Caco-2 (cell line): ENCODE data around the gene POLDIP3. TPM values are rescaled to one million over a fixed set of nuclear protein-coding genes. Genes with fewer than 3 reads are reported as not detected.
"Not testable (repeated sequence)": the region's sequence is repeated elsewhere in the genome, so short reads cannot be mapped to it uniquely, and the experiment has no call there.

Experiments
- BruUV-seq: library from RNA; stranded (reverse); fragments of 400-500 nt; replicated peaks from 2 replicates; lab custom pipeline; 2021; lab: Mats Ljungman, UMichigan
- CTCF ChIA-PET: fragments of 300-600 bp; sonication (Branson Sonifier 250); formaldehyde crosslinking; loops from one replicate; lab custom pipeline; 2022; ENCODE audit warnings: antibody characterized with exemption; lab: Charles Lee
- POLR2A ChIA-PET: fragments of 300-600 bp; sonication (Branson Sonifier 250); formaldehyde crosslinking; loops from one replicate; lab custom pipeline; 2022; ENCODE audit warnings: antibody characterized with exemption; lab: Charles Lee
- DNase-seq, 2 experiments: peaks; one replicate each; pipeline versions ENCODE4 v3.0.0 to v3.0.0-alpha.2; 2020 to 2022
- H3K27me3 ChIP-seq: replicated peaks from 2 replicates; pipeline ENCODE4 v1.6.0; 2011; ENCODE audit warnings: low read length; ENCODE audit not compliant: control insufficient read depth, insufficient read depth
- H3K36me3 ChIP-seq: 2 replicates; pipeline ENCODE4 v1.5.1; 2011; ENCODE audit warnings: low read length; ENCODE audit not compliant: control insufficient read depth, insufficient read depth
- H3K4me1 ChIP-seq: fragments of 250-450 bp; sonication (Bioruptor Pico); 2 replicates; pipeline ENCODE4 v1.5.1; 2020; ENCODE audit warnings: mild to moderate bottlenecking
- H3K4me3 ChIP-seq: 2 replicates; pipeline ENCODE4 v1.5.1; 2011; ENCODE audit warnings: low read depth, mild to moderate bottlenecking, control low read depth, low read length
- H3K9me3 ChIP-seq: fragments of 250-450 bp; sonication (Bioruptor Pico); 2 replicates; pipeline ENCODE4 v1.5.1; 2020; ENCODE audit warnings: mild to moderate bottlenecking, moderate library complexity
- H3K27ac Mint-ChIP-seq: one replicate; pipeline ENCODE4 v1.8.0; 2022; ENCODE audit warnings: mixed read lengths; ENCODE audit not compliant: unreplicated experiment
- H3K27me3 Mint-ChIP-seq: one replicate; pipeline ENCODE4 v1.8.0; 2022; ENCODE audit warnings: mixed read lengths; ENCODE audit not compliant: insufficient read depth, unreplicated experiment
- H3K36me3 Mint-ChIP-seq: one replicate; pipeline ENCODE4 v1.8.0; 2022; ENCODE audit warnings: mild to moderate bottlenecking, mixed read lengths; ENCODE audit not compliant: insufficient read depth, unreplicated experiment
- H3K4me1 Mint-ChIP-seq: one replicate; pipeline ENCODE4 v1.8.0; 2022; ENCODE audit warnings: low read depth, mixed read lengths; ENCODE audit not compliant: unreplicated experiment
- H3K4me3 Mint-ChIP-seq: one replicate; pipeline ENCODE4 v1.8.0; 2022; ENCODE audit warnings: mild to moderate bottlenecking, moderate library complexity, mixed read lengths; ENCODE audit not compliant: unreplicated experiment
- H3K9me3 Mint-ChIP-seq: one replicate; pipeline ENCODE4 v1.8.0; 2022; ENCODE audit warnings: mixed read lengths; ENCODE audit not compliant: unreplicated experiment
- intact Hi-C: fragments of 100-400 bp; cut with micrococcal nuclease; formaldehyde crosslinking; loops from one replicate; pipeline ENCODE4 v1.10.0; 2022; ENCODE audit not compliant: unreplicated experiment
- total RNA-seq: library from RNA; stranded (reverse); gene quantifications from 2 replicates; pipeline ENCODE4 v1.2.3, GENCODE V29; 2022
- TF ChIP-seq, protein P1 (sequence below), 2 experiments: fragments of 200-600 bp in 1 of 2; IDR thresholded peaks; 1 replicate in 1 of 2; 2 replicates in 1 of 2; pipeline versions ENCODE4 v1.5.1 to v1.8.0; 2011 to 2022; ENCODE audit warnings: antibody characterized with exemption in 1 of 2, control low read depth in 1 of 2, inconsistent platforms in 1 of 2, low read depth in 1 of 2, low read length in 1 of 2, mild to moderate bottlenecking in 1 of 2, moderate library complexity in 1 of 2; ENCODE audit not compliant: insufficient read depth in 1 of 2, severe bottlenecking in 1 of 2, unreplicated experiment in 1 of 2

POLDIP3 gene
- total RNA-seq, 1 experiment from 2014 or later: 70.8 TPM

DNA sequence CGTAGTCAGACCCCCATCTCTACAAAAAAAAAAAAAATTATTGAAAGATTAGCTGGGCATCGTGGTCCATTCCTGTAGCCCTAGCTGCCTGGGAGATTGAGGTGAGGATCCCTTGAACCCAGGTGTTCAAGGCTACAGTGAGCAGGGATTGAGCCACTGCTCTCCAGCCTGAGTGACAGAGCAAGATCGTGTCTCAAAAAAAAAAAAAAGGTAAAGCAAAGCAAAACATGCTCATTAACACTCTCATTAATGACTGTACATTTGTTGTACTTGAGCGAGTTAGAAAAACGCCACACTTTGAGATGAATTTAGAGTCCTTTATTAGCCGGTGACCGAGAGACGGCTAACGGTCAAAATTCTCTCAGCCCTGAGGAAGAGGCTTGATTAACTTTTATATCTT, 67.1 kb downstream of the POLDIP3 start:
- Histone ChIP-seq H3K36me3 (no peaks in the 10 kb centered on the region), H3K4me3 (no peak overlapping the region), H3K27me3 (no peaks in the 10 kb centered on the region), H3K4me1 (peaks cover 9% of the 10 kb centered on the region; the same call in 1 of the 2 replicates), H3K9me3 (no peaks in the 10 kb centered on the region)
- ChIA-PET POLR2A (no interaction called here), CTCF (no interaction called here)
- Mint-ChIP-seq H3K4me1 (peaks cover 10% of the 10 kb centered on the region), H3K27me3 (no peaks in the 10 kb centered on the region), H3K4me3 (no peak overlapping the region), H3K36me3 (no peaks in the 10 kb centered on the region), H3K9me3 (no peaks in the 10 kb centered on the region), H3K27ac (peak overlapping the region; percentile 42)
- no peak for DNase-seq
- TF ChIP-seq, protein P1, sequence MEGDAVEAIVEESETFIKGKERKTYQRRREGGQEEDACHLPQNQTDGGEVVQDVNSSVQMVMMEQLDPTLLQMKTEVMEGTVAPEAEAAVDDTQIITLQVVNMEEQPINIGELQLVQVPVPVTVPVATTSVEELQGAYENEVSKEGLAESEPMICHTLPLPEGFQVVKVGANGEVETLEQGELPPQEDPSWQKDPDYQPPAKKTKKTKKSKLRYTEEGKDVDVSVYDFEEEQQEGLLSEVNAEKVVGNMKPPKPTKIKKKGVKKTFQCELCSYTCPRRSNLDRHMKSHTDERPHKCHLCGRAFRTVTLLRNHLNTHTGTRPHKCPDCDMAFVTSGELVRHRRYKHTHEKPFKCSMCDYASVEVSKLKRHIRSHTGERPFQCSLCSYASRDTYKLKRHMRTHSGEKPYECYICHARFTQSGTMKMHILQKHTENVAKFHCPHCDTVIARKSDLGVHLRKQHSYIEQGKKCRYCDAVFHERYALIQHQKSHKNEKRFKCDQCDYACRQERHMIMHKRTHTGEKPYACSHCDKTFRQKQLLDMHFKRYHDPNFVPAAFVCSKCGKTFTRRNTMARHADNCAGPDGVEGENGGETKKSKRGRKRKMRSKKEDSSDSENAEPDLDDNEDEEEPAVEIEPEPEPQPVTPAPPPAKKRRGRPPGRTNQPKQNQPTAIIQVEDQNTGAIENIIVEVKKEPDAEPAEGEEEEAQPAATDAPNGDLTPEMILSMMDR (IDR thresholded peaks at IDR 0.05; ENCODE audit: insufficient read depth in 1 of 2, low read depth in 1 of 2, low read length in 1 of 2, severe bottlenecking in 1 of 2, unreplicated experiment in 1 of 2): no peak
- no TSS peak for BruUV-seq
- intact Hi-C loops: no loop called here

DNA sequence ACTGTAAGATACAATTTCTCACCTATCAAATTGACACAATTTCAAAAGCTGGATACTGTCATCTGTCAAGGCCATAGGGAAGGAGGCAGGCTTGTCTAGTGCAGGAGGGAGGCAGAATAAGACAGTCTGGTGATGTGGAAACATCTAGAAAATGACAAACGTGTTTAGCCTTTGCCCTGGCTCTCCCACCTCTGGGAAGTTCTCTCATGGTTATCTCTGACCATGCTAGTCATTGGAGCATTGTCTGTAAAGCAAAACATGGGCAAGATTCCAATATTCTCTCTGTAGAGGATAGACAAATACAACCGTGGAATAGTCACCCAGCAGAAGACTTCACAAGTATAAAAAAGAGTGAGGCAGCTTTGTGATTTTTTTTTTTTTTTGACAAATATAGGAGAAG, 70.0 kb downstream of the POLDIP3 start:
- H3K4me3 Mint-ChIP-seq: no peak overlapping the region
- ChIA-PET POLR2A (no interaction called here), CTCF (interaction anchor here (0.9 kb wide), 1 partner anchor 18 kb away, joined by 3 read pairs; no protein-coding TSS in a partner anchor)
- Histone ChIP-seq H3K27me3 (no peaks in the 10 kb centered on the region), H3K4me3 (no peak overlapping the region), H3K36me3 (no peaks in the 10 kb centered on the region), H3K4me1 (peaks cover 9% of the 10 kb centered on the region; the same call in 1 of the 2 replicates), H3K9me3 (no peaks in the 10 kb centered on the region)
- intact Hi-C loops: no loop called here
- H3K27me3 Mint-ChIP-seq: no peaks in the 10 kb centered on the region
- TF ChIP-seq, protein P1 (IDR thresholded peaks at IDR 0.05; ENCODE audit: insufficient read depth in 1 of 2, low read depth in 1 of 2, low read length in 1 of 2, severe bottlenecking in 1 of 2, unreplicated experiment in 1 of 2): no peak
- H3K36me3 Mint-ChIP-seq: no peaks in the 10 kb centered on the region
- H3K4me1 Mint-ChIP-seq: peaks cover 10% of the 10 kb centered on the region
- no peaks in the 10 kb centered on the region for H3K9me3 Mint-ChIP-seq
- no peak overlapping the region for H3K27ac Mint-ChIP-seq
- DNase-seq: no peak
- BruUV-seq: no TSS peak

DNA sequence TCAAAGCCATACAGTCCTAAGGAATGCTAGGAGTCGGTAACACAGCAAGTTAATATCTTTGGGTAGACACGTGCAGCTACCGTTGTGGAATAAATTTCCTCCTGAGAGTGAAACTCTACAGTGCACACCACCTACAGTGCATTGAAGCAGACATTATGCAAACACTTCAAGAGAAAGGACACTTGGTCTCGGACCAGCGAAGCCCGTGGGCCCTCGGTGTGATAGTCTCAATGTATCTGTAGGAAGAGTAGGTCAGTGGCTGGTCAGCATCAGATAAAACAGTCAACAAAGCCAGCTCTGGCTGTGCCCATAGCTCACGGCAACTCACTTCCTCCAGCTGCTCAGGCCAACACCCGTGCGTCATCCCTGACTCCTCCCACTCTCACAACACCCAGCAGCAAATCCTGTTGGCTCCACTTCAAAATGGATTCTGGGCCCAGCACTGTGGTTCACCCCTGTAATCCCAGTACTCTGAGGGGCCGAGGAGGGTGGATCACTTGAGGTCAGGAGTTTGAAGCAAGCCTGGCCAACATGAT, 75.4 kb downstream of the POLDIP3 start:
- H3K4me1 ChIP-seq, H3K27me3 ChIP-seq, POLR2A ChIA-PET, intact Hi-C loops, H3K9me3 Mint-ChIP-seq, CTCF ChIA-PET, H3K36me3 ChIP-seq, H3K36me3 Mint-ChIP-seq, H3K27ac Mint-ChIP-seq, BruUV-seq, H3K4me1 Mint-ChIP-seq, H3K27me3 Mint-ChIP-seq, H3K4me3 ChIP-seq, H3K9me3 ChIP-seq, H3K4me3 Mint-ChIP-seq, DNase-seq: not testable (repeated sequence)

DNA sequence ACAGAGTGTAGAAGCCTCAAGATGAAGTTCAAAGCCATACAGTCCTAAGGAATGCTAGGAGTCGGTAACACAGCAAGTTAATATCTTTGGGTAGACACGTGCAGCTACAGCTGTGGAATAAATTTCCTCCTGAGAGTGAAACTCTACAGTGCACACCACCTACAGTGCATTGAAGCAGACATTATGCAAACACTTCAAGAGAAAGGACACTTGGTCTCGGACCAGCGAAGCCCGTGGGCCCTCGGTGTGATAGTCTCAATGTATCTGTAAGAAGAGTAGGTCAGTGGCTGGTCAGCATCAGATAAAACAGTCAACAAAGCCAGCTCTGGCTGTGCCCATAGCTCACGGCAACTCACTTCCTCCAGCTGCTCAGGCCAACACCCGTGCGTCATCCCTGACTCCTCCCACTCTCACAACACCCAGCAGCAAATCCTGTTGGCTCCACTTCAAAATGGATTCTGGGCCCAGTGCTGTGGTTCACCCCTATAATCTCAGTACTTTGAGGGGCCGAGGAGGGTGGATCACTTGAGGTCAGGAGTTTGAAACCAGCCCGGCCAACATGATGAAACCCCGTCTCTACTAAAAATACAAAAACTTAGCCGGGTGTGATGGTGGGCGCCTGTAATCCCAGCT, 77.4 kb downstream of the POLDIP3 start:
- H3K4me3 Mint-ChIP-seq, H3K27me3 ChIP-seq, H3K27me3 Mint-ChIP-seq, H3K36me3 ChIP-seq, H3K27ac Mint-ChIP-seq, H3K9me3 ChIP-seq, H3K36me3 Mint-ChIP-seq, H3K4me3 ChIP-seq, DNase-seq, intact Hi-C loops, H3K4me1 Mint-ChIP-seq, POLR2A ChIA-PET, BruUV-seq, CTCF ChIA-PET, H3K9me3 Mint-ChIP-seq: not testable (repeated sequence)
- peaks cover 11% of the 10 kb centered on the region; the same call in 1 of the 2 replicates for H3K4me1 ChIP-seq

DNA sequence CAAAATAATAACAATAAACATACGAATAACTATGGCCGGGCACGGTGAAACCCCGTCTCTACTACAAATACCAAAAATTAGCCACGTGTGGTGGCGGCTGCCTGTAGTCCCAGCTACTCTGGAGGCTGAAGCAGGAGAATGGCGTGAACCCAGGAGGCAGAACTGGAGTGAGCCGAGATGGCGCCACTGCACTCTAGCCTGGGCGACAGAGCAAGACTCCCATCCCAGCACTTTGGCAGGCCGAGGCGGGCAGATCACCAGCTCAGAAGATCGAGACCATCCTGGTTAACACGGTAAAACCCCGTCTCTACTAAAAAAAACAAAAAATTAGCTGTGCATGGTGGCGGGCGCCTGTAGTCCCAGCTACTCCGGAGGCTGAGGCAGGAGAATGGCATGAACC, 78.0 kb downstream of the POLDIP3 start:
- intact Hi-C loops, H3K9me3 Mint-ChIP-seq, H3K36me3 Mint-ChIP-seq, H3K27me3 ChIP-seq, H3K27ac Mint-ChIP-seq, H3K27me3 Mint-ChIP-seq, H3K4me3 Mint-ChIP-seq, POLR2A ChIA-PET, H3K9me3 ChIP-seq, H3K4me1 Mint-ChIP-seq, DNase-seq, H3K4me3 ChIP-seq, BruUV-seq, H3K36me3 ChIP-seq: not testable (repeated sequence)
- H3K4me1 ChIP-seq: peaks cover 11% of the 10 kb centered on the region; the same call in 1 of the 2 replicates
- CTCF ChIA-PET: interaction anchor here (0.6 kb wide), 1 partner anchor 26 kb away, joined by 3 read pairs; no protein-coding TSS in a partner anchor
